Keratinocyte (primary cell): ENCODE measurements around the gene ACACA. TPM values are rescaled to one million over a fixed set of nuclear protein-coding genes. Genes with fewer than 3 reads are reported as not detected.

Source experiments
- DNase-seq: peaks from one replicate; pipeline ENCODE4 v3.0.0-alpha.2; 2011; ENCODE audit warnings: low read depth, missing footprints, low spot score
- FAIRE-seq: peaks from 2 replicates; lab custom pipeline; 2011; peaks lifted over from hg19 to GRCh38; lab: Jason Lieb, UNC
- H2AFZ ChIP-seq: 2 replicates; pipeline ENCODE4 v1.6.0; 2012; ENCODE audit warnings: low read length, control low read depth, inconsistent platforms; ENCODE audit not compliant: control insufficient read depth
- H3K27ac ChIP-seq: 2 replicates; pipeline ENCODE4 v1.5.1; 2011; ENCODE audit warnings: low read length; ENCODE audit not compliant: control insufficient read depth, insufficient read depth
- H3K27me3 ChIP-seq: 3 replicates; pipeline ENCODE4 v1.6.0; 2011; ENCODE audit warnings: low read length; ENCODE audit not compliant: control insufficient read depth, insufficient read depth; ENCODE audit errors: extremely low read depth
- H3K36me3 ChIP-seq, 2 experiments: 2 replicates in 1 of 2; 3 replicates in 1 of 2; pipeline ENCODE4 v1.5.1; 2011; ENCODE audit warnings: low read length in 2 of 2, mild to moderate bottlenecking in 1 of 2; ENCODE audit not compliant: control insufficient read depth in 2 of 2, insufficient read depth in 2 of 2; ENCODE audit errors: extremely low read depth in 1 of 2
- H3K4me1 ChIP-seq: 3 replicates; pipeline ENCODE4 v1.5.1; 2011; ENCODE audit warnings: low read length; ENCODE audit not compliant: control insufficient read depth, insufficient read depth; ENCODE audit errors: extremely low read depth
- H3K4me2 ChIP-seq: 3 replicates; pipeline ENCODE4 v1.6.0; 2011; ENCODE audit warnings: low read depth, low read length; ENCODE audit not compliant: control insufficient read depth, insufficient read depth; ENCODE audit errors: extremely low read depth
- H3K4me3 ChIP-seq, 3 experiments: fragments of 200-600 bp in 1 of 3; sonication (generic) in 1 of 3; 2 replicates in 2 of 3; 3 replicates in 1 of 3; pipeline ENCODE4 v1.5.1; 2011 to 2016; ENCODE audit warnings: low read length in 3 of 3, mild to moderate bottlenecking in 3 of 3, control low read depth in 2 of 3, inconsistent platforms in 1 of 3, low read depth in 1 of 3, mixed read lengths in 1 of 3, mixed run types in 1 of 3, moderate library complexity in 1 of 3; ENCODE audit not compliant: control insufficient read depth in 2 of 3, insufficient read depth in 2 of 3; ENCODE audit errors: extremely low read depth in 1 of 3
- H3K79me2 ChIP-seq: 2 replicates; pipeline ENCODE4 v1.6.0; 2012; ENCODE audit warnings: low read length; ENCODE audit not compliant: control insufficient read depth, insufficient read depth
- H3K9ac ChIP-seq: 3 replicates; pipeline ENCODE4 v1.6.0; 2011; ENCODE audit warnings: low read length; ENCODE audit not compliant: control insufficient read depth, insufficient read depth; ENCODE audit errors: extremely low read depth
- H3K9me1 ChIP-seq: 3 replicates; pipeline ENCODE4 v1.6.0; 2011; ENCODE audit warnings: low read length; ENCODE audit not compliant: control insufficient read depth, insufficient read depth; ENCODE audit errors: extremely low read depth
- H3K9me3 ChIP-seq: 2 replicates; pipeline ENCODE4 v1.5.1; 2012; ENCODE audit warnings: low read depth, low read length; ENCODE audit not compliant: control insufficient read depth
- H4K20me1 ChIP-seq: 3 replicates; pipeline ENCODE4 v1.6.0; 2011; ENCODE audit warnings: low read length; ENCODE audit not compliant: control insufficient read depth, insufficient read depth; ENCODE audit errors: extremely low read depth
- EZH2 ChIP-seq: IDR thresholded peaks from one replicate; pipeline ENCODE4 v1.6.1; 2012; ENCODE audit warnings: inconsistent platforms, mild to moderate bottlenecking, low read length, moderate library complexity
- dilution Hi-C: fragments of 300-500 bp; cut with MboI; formaldehyde crosslinking; loops from one replicate; pipeline ENCODE4 v1.7.0; 2020; ENCODE audit warnings: low sequenced_read_pairs; ENCODE audit not compliant: extremely low pct_ligation_motif_present
- polyA plus RNA-seq, 5 experiments: library from polyadenylated mRNA; depleted of rRNA in 3 of 5; stranded (reverse) in 3 of 5; stranded (forward) in 1 of 5; unstranded in 1 of 5; fragments of >200 nt; gene quantifications; 1 replicate in 1 of 5; 2 replicates in 3 of 5; 3 replicates in 1 of 5; pipeline versions ENCODE4 v1.2.1 to v1.2.3, GENCODE V29; 2011 to 2012; ENCODE audit warnings: missing spikeins in 2 of 5, low read depth in 1 of 5, low replicate concordance in 1 of 5
- TF ChIP-seq, protein P1 (sequence below), 3 experiments: IDR thresholded peaks in 1 of 3; conservative IDR thresholded peaks in 1 of 3; optimal IDR thresholded peaks in 1 of 3; 2 replicates in 2 of 3; 3 replicates in 1 of 3; pipeline versions ENCODE3 to v1.5.1; 2011; ENCODE audit warnings: low read length in 3 of 3, mild to moderate bottlenecking in 3 of 3, moderate library complexity in 2 of 3, control low read depth in 1 of 3, inconsistent platforms in 1 of 3; ENCODE audit not compliant: insufficient read depth in 2 of 3; ENCODE audit errors: extremely low read depth in 1 of 3

ACACA gene
- polyA plus RNA-seq, 1 donor (not counting 4 experiments of a cell fraction or from before 2014, with no cell fraction given) = 85.8 TPM

DNA sequence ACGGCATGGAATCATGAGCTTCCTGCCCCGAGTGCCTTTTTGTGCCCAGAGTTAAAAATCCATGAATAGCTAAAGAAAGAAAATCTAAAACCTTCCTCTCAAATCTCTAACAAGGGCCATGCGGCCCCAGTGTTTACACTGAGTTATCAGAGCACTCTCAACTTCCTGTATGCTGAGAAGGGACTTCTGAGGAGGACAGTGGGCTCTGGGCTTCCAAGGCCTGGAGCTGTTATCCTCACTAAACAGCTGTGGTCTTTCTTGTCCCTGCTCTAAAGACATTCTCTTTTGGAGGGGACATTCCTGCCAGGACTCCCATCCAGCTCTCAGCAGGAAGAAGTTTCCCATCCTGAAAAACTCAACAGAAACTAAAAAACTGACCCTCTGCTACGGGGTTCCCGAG, 322.3 kb downstream of the ACACA start:
- no peak for TF ChIP-seq EZH2
- Histone ChIP-seq H3K27ac (no peak overlapping the region), H3K4me1 (peaks cover 4% of the 10 kb centered on the region), H3K9me1 (no peaks in the 10 kb centered on the region), H3K79me2 (no peaks in the 10 kb centered on the region), H3K36me3 (peaks cover 28 to 32% of the 10 kb centered on the region in 2 experiments), H3K4me2 (no peak overlapping the region), H3K27me3 (no peaks in the 10 kb centered on the region), H3K9ac (no peak overlapping the region), H3K4me3 (no peak overlapping the region), H4K20me1 (no peaks in the 10 kb centered on the region), H2AFZ (no peak overlapping the region), H3K9me3 (no peaks in the 10 kb centered on the region)
- FAIRE-seq (no peak), DNase-seq (no peak)
- dilution Hi-C loops = no loop called here

- Histone ChIP-seq H3K36me3 (peaks cover 25 to 27% of the 10 kb centered on the region in 2 experiments), H3K4me1 (no peaks in the 10 kb centered on the region), H3K9ac (no peak overlapping the region), H3K4me3 (no peak overlapping the region), H4K20me1 (no peaks in the 10 kb centered on the region), H3K9me3 (no peaks in the 10 kb centered on the region), H2AFZ (no peak overlapping the region), H3K9me1 (no peaks in the 10 kb centered on the region), H3K27me3 (no peaks in the 10 kb centered on the region), H3K79me2 (no peaks in the 10 kb centered on the region), H3K27ac (no peak overlapping the region), H3K4me2 (no peak overlapping the region)
- dilution Hi-C loops = no loop called here
- TF ChIP-seq, protein P1, sequence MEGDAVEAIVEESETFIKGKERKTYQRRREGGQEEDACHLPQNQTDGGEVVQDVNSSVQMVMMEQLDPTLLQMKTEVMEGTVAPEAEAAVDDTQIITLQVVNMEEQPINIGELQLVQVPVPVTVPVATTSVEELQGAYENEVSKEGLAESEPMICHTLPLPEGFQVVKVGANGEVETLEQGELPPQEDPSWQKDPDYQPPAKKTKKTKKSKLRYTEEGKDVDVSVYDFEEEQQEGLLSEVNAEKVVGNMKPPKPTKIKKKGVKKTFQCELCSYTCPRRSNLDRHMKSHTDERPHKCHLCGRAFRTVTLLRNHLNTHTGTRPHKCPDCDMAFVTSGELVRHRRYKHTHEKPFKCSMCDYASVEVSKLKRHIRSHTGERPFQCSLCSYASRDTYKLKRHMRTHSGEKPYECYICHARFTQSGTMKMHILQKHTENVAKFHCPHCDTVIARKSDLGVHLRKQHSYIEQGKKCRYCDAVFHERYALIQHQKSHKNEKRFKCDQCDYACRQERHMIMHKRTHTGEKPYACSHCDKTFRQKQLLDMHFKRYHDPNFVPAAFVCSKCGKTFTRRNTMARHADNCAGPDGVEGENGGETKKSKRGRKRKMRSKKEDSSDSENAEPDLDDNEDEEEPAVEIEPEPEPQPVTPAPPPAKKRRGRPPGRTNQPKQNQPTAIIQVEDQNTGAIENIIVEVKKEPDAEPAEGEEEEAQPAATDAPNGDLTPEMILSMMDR (optimal IDR thresholded peaks at IDR 0.05 in 1 of 3, IDR thresholded peaks at IDR 0.05 in 1 of 3, conservative IDR thresholded peaks at IDR 0.05 in 1 of 3; ENCODE audit: extremely low read depth in 1 of 3, insufficient read depth in 2 of 3, low read length in 3 of 3) = no peak
- no peak for TF ChIP-seq EZH2
- FAIRE-seq (no peak), DNase-seq (no peak)
Measured at GRCh38 chr17:37083456-37083855, 323.2 kb downstream of the ACACA start.

GRCh38 chr17:37082985-37083384, 323.7 kb downstream of the ACACA start:
- FAIRE-seq (no peak), DNase-seq (no peak)
- peaks cover 25 to 27% of the 10 kb centered on the region in 2 experiments for H3K36me3 ChIP-seq
- TF ChIP-seq, protein P1 (optimal IDR thresholded peaks at IDR 0.05 in 1 of 3, IDR thresholded peaks at IDR 0.05 in 1 of 3, conservative IDR thresholded peaks at IDR 0.05 in 1 of 3; ENCODE audit: extremely low read depth in 1 of 3, insufficient read depth in 2 of 3, low read length in 3 of 3) = no peak
- TF ChIP-seq EZH2 = no peak
- no peaks in the 10 kb centered on the region for H3K79me2 ChIP-seq
- no peak overlapping the region for H3K4me2 ChIP-seq
- H3K4me1 ChIP-seq = no peaks in the 10 kb centered on the region
- no peak overlapping the region for H3K4me3 ChIP-seq
- no peaks in the 10 kb centered on the region for H3K27me3 ChIP-seq
- dilution Hi-C loops = no loop called here
- no peaks in the 10 kb centered on the region for H3K9me3 ChIP-seq
- no peaks in the 10 kb centered on the region for H4K20me1 ChIP-seq
- H3K9ac ChIP-seq = no peak overlapping the region
- no peak overlapping the region for H3K27ac ChIP-seq
- H3K9me1 ChIP-seq = no peaks in the 10 kb centered on the region
- no peak overlapping the region for H2AFZ ChIP-seq
